ENCODE measurements around the gene ST8SIA6.

DNA sequence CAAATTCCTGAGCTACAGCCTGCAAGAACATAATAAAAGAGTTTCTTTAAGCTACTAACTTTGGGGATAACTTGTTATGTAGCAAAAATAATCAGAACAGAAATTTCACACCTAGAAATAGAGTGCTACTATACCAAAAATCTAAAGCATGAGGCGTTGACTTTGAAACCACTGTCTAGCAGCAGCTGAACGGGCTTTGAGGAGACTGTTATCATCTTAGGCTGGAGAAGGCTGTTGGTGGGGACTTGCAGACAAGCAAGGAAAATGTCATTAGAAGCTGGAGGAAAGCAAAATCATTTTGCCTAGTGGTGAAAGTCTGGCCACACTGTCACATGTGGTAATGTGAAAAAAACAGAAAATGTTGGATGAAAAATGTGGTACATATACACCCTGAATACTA is 48.4 kb upstream of the ST8SIA6 start:
- TF ChIP-seq, protein P1, sequence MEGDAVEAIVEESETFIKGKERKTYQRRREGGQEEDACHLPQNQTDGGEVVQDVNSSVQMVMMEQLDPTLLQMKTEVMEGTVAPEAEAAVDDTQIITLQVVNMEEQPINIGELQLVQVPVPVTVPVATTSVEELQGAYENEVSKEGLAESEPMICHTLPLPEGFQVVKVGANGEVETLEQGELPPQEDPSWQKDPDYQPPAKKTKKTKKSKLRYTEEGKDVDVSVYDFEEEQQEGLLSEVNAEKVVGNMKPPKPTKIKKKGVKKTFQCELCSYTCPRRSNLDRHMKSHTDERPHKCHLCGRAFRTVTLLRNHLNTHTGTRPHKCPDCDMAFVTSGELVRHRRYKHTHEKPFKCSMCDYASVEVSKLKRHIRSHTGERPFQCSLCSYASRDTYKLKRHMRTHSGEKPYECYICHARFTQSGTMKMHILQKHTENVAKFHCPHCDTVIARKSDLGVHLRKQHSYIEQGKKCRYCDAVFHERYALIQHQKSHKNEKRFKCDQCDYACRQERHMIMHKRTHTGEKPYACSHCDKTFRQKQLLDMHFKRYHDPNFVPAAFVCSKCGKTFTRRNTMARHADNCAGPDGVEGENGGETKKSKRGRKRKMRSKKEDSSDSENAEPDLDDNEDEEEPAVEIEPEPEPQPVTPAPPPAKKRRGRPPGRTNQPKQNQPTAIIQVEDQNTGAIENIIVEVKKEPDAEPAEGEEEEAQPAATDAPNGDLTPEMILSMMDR (IDR thresholded peaks at IDR 0.05) = no peak
- TF ChIP-seq POLR2A (IDR thresholded peaks at IDR 0.05) = no peak
